Activated CD4-positive, alpha-beta memory T cell treated with anti-CD3 and anti-CD28 coated beads, Interleukin-2, amount 10 ng/mL, durations not matched to agents 7 days and 5 days (primary cell): Measurements from ENCODE around the gene TRIP11. TPM values are rescaled to one million over a fixed set of nuclear protein-coding genes. Genes with fewer than 3 reads are reported as not detected.

ENCODE experiments used
- CTCF ChIA-PET: fragments of 350-600 bp; sonication (Branson Sonifier 250); formaldehyde crosslinking; loops from one replicate; lab custom pipeline; 2021; ENCODE audit warnings: antibody characterized with exemption, inconsistent platforms; lab: Charles Lee
- POLR2A ChIA-PET: fragments of 350-600 bp; sonication (Branson Sonifier 250); formaldehyde crosslinking; loops from one replicate; lab custom pipeline; 2021; ENCODE audit warnings: antibody characterized with exemption; lab: Charles Lee
- DNase-seq: peaks from one replicate; pipeline ENCODE4 v3.0.0-alpha.2; 2020
- H3K27ac Mint-ChIP-seq: one replicate; pipeline ENCODE4 v1.8.0; 2021; ENCODE audit warnings: mild to moderate bottlenecking, mixed read lengths
- H3K27me3 Mint-ChIP-seq: one replicate; pipeline ENCODE4 v1.8.0; 2021; ENCODE audit warnings: mixed read lengths
- H3K36me3 Mint-ChIP-seq: one replicate; pipeline ENCODE4 v1.8.0; 2021; ENCODE audit warnings: low read depth, mixed read lengths
- H3K4me1 Mint-ChIP-seq: one replicate; pipeline ENCODE4 v1.8.0; 2021; ENCODE audit warnings: mixed read lengths
- H3K4me3 Mint-ChIP-seq: one replicate; pipeline ENCODE4 v1.8.0; 2021; ENCODE audit warnings: mild to moderate bottlenecking, mixed read lengths
- H3K9me3 Mint-ChIP-seq: one replicate; pipeline ENCODE4 v1.8.0; 2021; ENCODE audit warnings: mixed read lengths
- total RNA-seq, 2 experiments: library from RNA; stranded (reverse); gene quantifications; one replicate each; pipeline ENCODE4 v1.2.3, GENCODE V29; 2021

Gene TRIP11
- total RNA-seq, 2 experiments from 2014 or later = 44.4 to 46.0 TPM

- POLR2A ChIA-PET = no interaction called here
- Mint-ChIP-seq H3K36me3 (no peaks in the 10 kb centered on the region), H3K4me3 (no peak overlapping the region), H3K4me1 (no peaks in the 10 kb centered on the region), H3K9me3 (no peaks in the 10 kb centered on the region), H3K27me3 (no peaks in the 10 kb centered on the region), H3K27ac (no peak overlapping the region)
- CTCF ChIA-PET = interaction anchor here (0.7 to 1.4 kb wide), 2 partner anchors 29 to 277 kb away, joined by 3 to 4 read pairs; no protein-coding TSS in a partner anchor
- DNase-seq = no peak
Measured at GRCh38 chr14:91926131-91926890, 113.5 kb downstream of the TRIP11 start.

GRCh38 chr14:91925727-91926121 is 114.1 kb downstream of the TRIP11 start:
- H3K9me3 Mint-ChIP-seq = no peaks in the 10 kb centered on the region
- no peaks in the 10 kb centered on the region for H3K4me1 Mint-ChIP-seq
- ChIA-PET CTCF (no interaction called here), POLR2A (no interaction called here)
- H3K27me3 Mint-ChIP-seq = no peaks in the 10 kb centered on the region
- no peak overlapping the region for H3K27ac Mint-ChIP-seq
- no peaks in the 10 kb centered on the region for H3K36me3 Mint-ChIP-seq
- DNase-seq = no peak
- H3K4me3 Mint-ChIP-seq = no peak overlapping the region

- Mint-ChIP-seq H3K36me3 (no peaks in the 10 kb centered on the region), H3K9me3 (no peaks in the 10 kb centered on the region), H3K4me3 (no peak overlapping the region), H3K27me3 (no peaks in the 10 kb centered on the region), H3K27ac (no peak overlapping the region), H3K4me1 (no peaks in the 10 kb centered on the region)
- POLR2A ChIA-PET = no interaction called here
- CTCF ChIA-PET = interaction anchor here (0.6 kb wide), 1 partner anchor 87 kb away, joined by 4 read pairs; no protein-coding TSS in a partner anchor
- no peak for DNase-seq
Measured at GRCh38 chr14:91925001-91925726, 114.7 kb downstream of the TRIP11 start.

GRCh38 chr14:91920526-91920925 is 119.3 kb downstream of the TRIP11 start:
- no peak overlapping the region for H3K27ac Mint-ChIP-seq
- DNase-seq = no peak
- H3K9me3 Mint-ChIP-seq = no peaks in the 10 kb centered on the region
- H3K27me3 Mint-ChIP-seq = no peaks in the 10 kb centered on the region
- no peak overlapping the region for H3K4me3 Mint-ChIP-seq
- ChIA-PET POLR2A (no interaction called here), CTCF (interaction anchor here (1.0 kb wide), 1 partner anchor 8 kb away, joined by 3 read pairs; no protein-coding TSS in a partner anchor)
- H3K36me3 Mint-ChIP-seq = no peaks in the 10 kb centered on the region
- H3K4me1 Mint-ChIP-seq = no peaks in the 10 kb centered on the region

GRCh38 chr14:91919814-91920213 is 120.0 kb downstream of the TRIP11 start:
- no peak overlapping the region for H3K4me3 Mint-ChIP-seq
- ChIA-PET CTCF (no interaction called here), POLR2A (no interaction called here)
- no peaks in the 10 kb centered on the region for H3K4me1 Mint-ChIP-seq
- no peaks in the 10 kb centered on the region for H3K27me3 Mint-ChIP-seq
- DNase-seq = no peak
- H3K9me3 Mint-ChIP-seq = no peaks in the 10 kb centered on the region
- H3K36me3 Mint-ChIP-seq = no peaks in the 10 kb centered on the region
- H3K27ac Mint-ChIP-seq = no peak overlapping the region

- no peaks in the 10 kb centered on the region for H3K9me3 Mint-ChIP-seq
- no peaks in the 10 kb centered on the region for H3K27me3 Mint-ChIP-seq
- no peaks in the 10 kb centered on the region for H3K36me3 Mint-ChIP-seq
- no peaks in the 10 kb centered on the region for H3K4me1 Mint-ChIP-seq
- H3K27ac Mint-ChIP-seq = no peak overlapping the region
- ChIA-PET POLR2A (no interaction called here), CTCF (interaction anchor here (1.2 kb wide), 1 partner anchor 51 kb away, joined by 3 read pairs; the partner anchor contains the start of gene TC2N)
- DNase-seq = no peak
- H3K4me3 Mint-ChIP-seq = no peak overlapping the region
Measured at GRCh38 chr14:91918186-91918883, 121.5 kb downstream of the TRIP11 start.

Other genes starting within 250 kb of the TRIP11 start
- gene TC2N, start 172.5 kb downstream of the TRIP11 start, total RNA-seq = 100 to 1,000 TPM; 180 to 195 TPM
- 1 to 10 TPM; 2.0 to 2.5 TPM for gene FBLN5, start 92.4 kb downstream of the TRIP11 start, total RNA-seq
- gene ATXN3, start 66.5 kb upstream of the TRIP11 start, total RNA-seq = 10 to 100 TPM; 29.3 to 30.5 TPM
- gene NDUFB1, start 81.6 kb upstream of the TRIP11 start, total RNA-seq = 100 to 1,000 TPM; 136 to 140 TPM
- gene CPSF2, start 81.9 kb upstream of the TRIP11 start, total RNA-seq = 10 to 100 TPM; 74.5 to 79.3 TPM